Mesenchymal stem cell (in vitro differentiated cells and primary cell): ENCODE measurements around the gene CEP83.
"Not testable (repeated sequence)": the region's sequence is repeated elsewhere in the genome, so short reads cannot be mapped to it uniquely, and the experiment has no call there.

ENCODE experiments used
- DNase-seq: peaks from one replicate; pipeline ENCODE4 v3.0.0-alpha.2; 2013
- H2AFZ ChIP-seq: one replicate; pipeline ENCODE4 v1.6.1; 2013; ENCODE audit warnings: low read depth, mild to moderate bottlenecking, control low read depth, inconsistent platforms, low read length, moderate library complexity
- H2AK5ac ChIP-seq: 2 replicates; pipeline ENCODE4 v1.6.1; 2013; ENCODE audit warnings: low read length, moderate library complexity, mild to moderate bottlenecking, inconsistent platforms; ENCODE audit not compliant: severe bottlenecking
- H2BK120ac ChIP-seq: one replicate; pipeline ENCODE4 v1.6.1; 2013; ENCODE audit warnings: low read depth, mild to moderate bottlenecking, inconsistent platforms, low read length, moderate library complexity
- H2BK12ac ChIP-seq, 2 experiments: one replicate each; pipeline ENCODE4 v1.6.1; 2013; ENCODE audit warnings: inconsistent platforms in 2 of 2, low read length in 2 of 2, mild to moderate bottlenecking in 2 of 2, moderate library complexity in 2 of 2, control low read depth in 1 of 2
- H2BK15ac ChIP-seq: one replicate; pipeline ENCODE4 v1.6.1; 2013; ENCODE audit warnings: mild to moderate bottlenecking, low read depth, inconsistent platforms; ENCODE audit not compliant: poor library complexity, severe bottlenecking
- H2BK5ac ChIP-seq: 2 replicates; pipeline ENCODE4 v1.6.1; 2013; ENCODE audit warnings: low read depth, mild to moderate bottlenecking, low read length, control low read depth, inconsistent platforms; ENCODE audit not compliant: poor library complexity, severe bottlenecking
- H3K14ac ChIP-seq, 2 experiments: one replicate each; pipeline ENCODE4 v1.6.1; 2013; ENCODE audit warnings: inconsistent platforms in 2 of 2, low read length in 2 of 2, control low read depth in 1 of 2, mild to moderate bottlenecking in 1 of 2, moderate library complexity in 1 of 2
- H3K18ac ChIP-seq, 2 experiments: one replicate each; pipeline ENCODE4 v1.6.1; 2013; ENCODE audit warnings: inconsistent platforms in 2 of 2, low read length in 2 of 2, control low read depth in 1 of 2, low read depth in 1 of 2, mild to moderate bottlenecking in 1 of 2
- H3K23ac ChIP-seq, 2 experiments: one replicate each; pipeline ENCODE4 v1.6.1; 2013; ENCODE audit warnings: inconsistent platforms in 2 of 2, low read length in 2 of 2, mild to moderate bottlenecking in 2 of 2, moderate library complexity in 2 of 2, control low read depth in 1 of 2
- H3K27ac ChIP-seq: 2 replicates; pipeline ENCODE4 v1.5.1; 2013; ENCODE audit warnings: mild to moderate bottlenecking, moderate library complexity, low read length, control low read depth, inconsistent platforms; ENCODE audit not compliant: poor library complexity, severe bottlenecking
- H3K27me3 ChIP-seq, 2 experiments: 2 replicates each; pipeline versions ENCODE4 v1.6.1 to v1.7.0; 2013; ENCODE audit warnings: low read length in 2 of 2, mild to moderate bottlenecking in 2 of 2, moderate library complexity in 2 of 2, control low read depth in 1 of 2, inconsistent platforms in 1 of 2; ENCODE audit not compliant: control insufficient read depth in 1 of 2, insufficient read depth in 1 of 2
- H3K36me3 ChIP-seq, 2 experiments: 2 replicates each; pipeline versions ENCODE4 v1.6.1 to v1.7.0; 2013; ENCODE audit warnings: low read length in 2 of 2, control low read depth in 1 of 2, inconsistent platforms in 1 of 2, low read depth in 1 of 2, mild to moderate bottlenecking in 1 of 2; ENCODE audit not compliant: insufficient read depth in 2 of 2, control insufficient read depth in 1 of 2
- H3K4ac ChIP-seq, 2 experiments: one replicate each; pipeline ENCODE4 v1.6.1; 2013; ENCODE audit warnings: inconsistent platforms in 2 of 2, low read length in 2 of 2, mild to moderate bottlenecking in 2 of 2, moderate library complexity in 2 of 2, control low read depth in 1 of 2, low read depth in 1 of 2
- H3K4me1 ChIP-seq: 2 replicates; pipeline ENCODE4 v1.6.1; 2013; ENCODE audit warnings: low read depth, low read length, control low read depth; ENCODE audit not compliant: control insufficient read depth, insufficient read depth
- H3K4me2 ChIP-seq: 2 replicates; pipeline ENCODE4 v1.6.1; 2013; ENCODE audit warnings: low read length, mild to moderate bottlenecking, inconsistent platforms; ENCODE audit not compliant: poor library complexity, severe bottlenecking
- H3K4me3 ChIP-seq, 2 experiments: 2 replicates each; pipeline versions ENCODE4 v1.5.1 to v1.7.0; 2013; ENCODE audit warnings: low read length in 2 of 2, mild to moderate bottlenecking in 2 of 2, control low read depth in 1 of 2, low read depth in 1 of 2; ENCODE audit not compliant: insufficient read depth in 1 of 2
- H3K79me1 ChIP-seq: replicated peaks from 2 replicates; pipeline ENCODE4 v1.6.1; 2013; ENCODE audit warnings: mild to moderate bottlenecking, control low read depth, low read length, inconsistent platforms; ENCODE audit not compliant: poor library complexity, severe bottlenecking
- H3K9ac ChIP-seq: 2 replicates; pipeline ENCODE4 v1.7.0; 2013; ENCODE audit warnings: mild to moderate bottlenecking, low read length, moderate library complexity
- H3K9me3 ChIP-seq: 2 replicates; pipeline ENCODE4 v1.7.0; 2013; ENCODE audit warnings: mild to moderate bottlenecking, low read length; ENCODE audit not compliant: control insufficient read depth
- H4K8ac ChIP-seq: one replicate; pipeline ENCODE4 v1.6.1; 2013; ENCODE audit warnings: inconsistent platforms, mild to moderate bottlenecking, low read length, moderate library complexity
- H4K91ac ChIP-seq: one replicate; pipeline ENCODE4 v1.6.1; 2013; ENCODE audit warnings: mild to moderate bottlenecking, low read length, inconsistent platforms
- WGBS: methylation state at CpG from one replicate; pipeline ENCODE4 v1.1.7; 2013; ENCODE audit warnings: mixed read lengths; 5-methylcytosine and 5-hydroxymethylcytosine counted together

The CEP83 gene

DNA sequence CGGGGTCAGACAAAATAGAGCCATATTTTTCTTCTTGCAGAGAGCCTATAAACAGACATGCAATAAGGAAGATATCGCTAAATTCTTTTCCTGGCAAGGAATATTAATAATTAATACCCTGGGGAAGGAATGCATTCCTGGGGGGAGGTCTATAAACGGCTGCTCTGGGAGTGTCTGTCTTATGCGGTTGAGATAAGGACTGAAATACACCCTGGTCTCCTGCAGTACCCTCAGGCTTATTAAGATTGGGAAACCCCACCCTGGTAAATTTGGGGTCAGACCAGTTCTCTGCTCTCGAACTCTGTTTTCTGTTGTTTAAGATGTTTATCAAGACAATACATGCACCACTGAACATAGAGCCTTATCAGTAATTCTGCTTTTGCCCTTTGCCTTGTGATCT, 61.0 kb downstream of the CEP83 start:
- H3K4me2 ChIP-seq, H2BK120ac ChIP-seq, H3K79me1 ChIP-seq, H3K4me1 ChIP-seq, H4K8ac ChIP-seq, H3K14ac ChIP-seq, DNase-seq, H2BK15ac ChIP-seq, H3K23ac ChIP-seq, H3K18ac ChIP-seq, H3K9ac ChIP-seq, H4K91ac ChIP-seq, H2BK12ac ChIP-seq, H3K4me3 ChIP-seq, H3K4ac ChIP-seq, H2BK5ac ChIP-seq, H2AK5ac ChIP-seq, H3K27ac ChIP-seq, H2AFZ ChIP-seq, H3K27me3 ChIP-seq: not testable (repeated sequence)
- 94% methylated on average over 3 of the region's 5 CpGs for WGBS
- peaks cover 26% of the 10 kb centered on the region for H3K9me3 ChIP-seq
- H3K36me3 ChIP-seq: peaks cover 0 to 19% of the 10 kb centered on the region in 2 experiments

- H3K4me1 ChIP-seq: no peaks in the 10 kb centered on the region
- no peak overlapping the region for H3K23ac ChIP-seq
- H2BK15ac ChIP-seq: no peak overlapping the region
- H3K4ac ChIP-seq: no peak overlapping the region
- H3K27ac ChIP-seq: no peak overlapping the region
- WGBS: 100% methylated on average over 2 of the region's 4 CpGs
- no peak overlapping the region for H2BK120ac ChIP-seq
- H3K4me2 ChIP-seq: no peak overlapping the region
- H3K9me3 ChIP-seq: peaks cover 26% of the 10 kb centered on the region
- H3K18ac ChIP-seq: no peak overlapping the region
- no peak overlapping the region for H3K4me3 ChIP-seq
- no peak overlapping the region for H2BK5ac ChIP-seq
- H2AFZ ChIP-seq: no peak overlapping the region
- H4K91ac ChIP-seq: no peak overlapping the region
- H3K14ac ChIP-seq: no peak overlapping the region
- DNase-seq: no peak
- H3K36me3 ChIP-seq: peaks cover 0 to 19% of the 10 kb centered on the region in 2 experiments
- H4K8ac ChIP-seq: no peak overlapping the region
- H2BK12ac ChIP-seq: no peak overlapping the region
- no peak overlapping the region for H2AK5ac ChIP-seq
- no peak overlapping the region for H3K9ac ChIP-seq
- peaks cover 1% of the 10 kb centered on the region for H3K79me1 ChIP-seq
- no peaks in the 10 kb centered on the region for H3K27me3 ChIP-seq
Observed at GRCh38 chr12:94397401-94397800, 62.3 kb downstream of the CEP83 start.

DNA sequence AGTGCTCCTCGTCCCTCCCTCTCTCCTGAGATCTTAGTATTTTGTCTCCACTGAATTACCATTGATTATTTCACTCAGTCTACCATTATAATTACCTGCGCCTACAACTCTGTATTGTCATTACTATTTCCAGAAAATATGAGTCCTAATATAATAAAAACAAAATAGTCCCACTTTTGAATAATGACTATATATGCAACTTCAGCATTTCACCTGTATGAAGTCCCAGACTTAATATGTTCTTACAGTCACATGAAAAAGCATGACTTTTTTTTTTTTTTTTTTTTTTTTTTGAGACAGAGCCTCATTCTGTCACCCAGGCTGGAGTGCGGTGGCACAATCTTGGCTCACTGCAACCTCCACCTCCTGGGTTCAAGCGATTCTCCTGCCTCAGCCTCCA, 63.7 kb downstream of the CEP83 start:
- not testable (repeated sequence) for H4K91ac ChIP-seq, H2BK12ac ChIP-seq, H2BK15ac ChIP-seq, H2BK120ac ChIP-seq, H3K14ac ChIP-seq, H3K79me1 ChIP-seq, H3K9ac ChIP-seq, H3K4me1 ChIP-seq, H3K4me3 ChIP-seq, H2BK5ac ChIP-seq, H2AFZ ChIP-seq, H3K4me2 ChIP-seq, H3K27me3 ChIP-seq, H3K27ac ChIP-seq, H3K4ac ChIP-seq, H3K23ac ChIP-seq, H4K8ac ChIP-seq, H3K18ac ChIP-seq, DNase-seq, H2AK5ac ChIP-seq
- Histone ChIP-seq H3K36me3 (peaks cover 0 to 15% of the 10 kb centered on the region in 2 experiments), H3K9me3 (peaks cover 26% of the 10 kb centered on the region)
- WGBS: 100% methylated on average over 3 of the region's 4 CpGs

DNA sequence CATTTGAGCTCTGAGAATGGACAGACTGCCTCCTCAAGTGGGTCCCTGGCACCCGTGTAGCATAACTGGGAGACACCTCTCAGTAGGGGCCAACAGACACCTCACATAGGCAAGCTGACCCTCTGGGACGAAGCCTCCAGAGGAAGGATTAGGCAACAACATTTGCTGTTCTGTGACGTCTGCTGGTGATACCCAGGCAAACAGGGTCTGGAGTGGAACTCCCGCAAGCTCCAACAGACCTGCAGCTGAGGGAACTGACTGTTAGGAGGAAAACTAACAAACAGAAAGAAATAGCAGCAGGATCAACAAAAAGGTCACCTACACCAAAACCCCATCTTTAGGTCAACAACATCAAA, 69.6 kb downstream of the CEP83 start:
- H4K8ac ChIP-seq: no peak overlapping the region
- no peak overlapping the region for H3K4me2 ChIP-seq
- peak overlapping the region in 1 of 2 experiments; percentile 40 for H3K18ac ChIP-seq
- H2BK120ac ChIP-seq: no peak overlapping the region
- H2BK5ac ChIP-seq: no peak overlapping the region
- H3K4me3 ChIP-seq: no peak overlapping the region
- no peak overlapping the region for H2AK5ac ChIP-seq
- WGBS: 87% methylated on average over 4 of the region's 4 CpGs
- no peak overlapping the region for H3K14ac ChIP-seq
- H3K9ac ChIP-seq: no peak overlapping the region
- no peak overlapping the region for H2BK12ac ChIP-seq
- no peak overlapping the region for H4K91ac ChIP-seq
- no peaks in the 10 kb centered on the region for H3K27me3 ChIP-seq
- peaks cover 5% of the 10 kb centered on the region for H3K79me1 ChIP-seq
- H2AFZ ChIP-seq: no peak overlapping the region
- no peak for DNase-seq
- H3K23ac ChIP-seq: no peak overlapping the region
- no peak overlapping the region for H2BK15ac ChIP-seq
- no peaks in the 10 kb centered on the region for H3K9me3 ChIP-seq
- H3K4me1 ChIP-seq: no peaks in the 10 kb centered on the region
- peaks cover 4 to 6% of the 10 kb centered on the region in 2 experiments for H3K36me3 ChIP-seq
- no peak overlapping the region for H3K4ac ChIP-seq
- no peak overlapping the region for H3K27ac ChIP-seq
